Measurements from ENCODE around the gene TFEB.

The TFEB gene

GRCh38 chr6:41721414-41721813 is 14.0 kb downstream of the TFEB start:
- FAIRE-seq, result no peak

DNA sequence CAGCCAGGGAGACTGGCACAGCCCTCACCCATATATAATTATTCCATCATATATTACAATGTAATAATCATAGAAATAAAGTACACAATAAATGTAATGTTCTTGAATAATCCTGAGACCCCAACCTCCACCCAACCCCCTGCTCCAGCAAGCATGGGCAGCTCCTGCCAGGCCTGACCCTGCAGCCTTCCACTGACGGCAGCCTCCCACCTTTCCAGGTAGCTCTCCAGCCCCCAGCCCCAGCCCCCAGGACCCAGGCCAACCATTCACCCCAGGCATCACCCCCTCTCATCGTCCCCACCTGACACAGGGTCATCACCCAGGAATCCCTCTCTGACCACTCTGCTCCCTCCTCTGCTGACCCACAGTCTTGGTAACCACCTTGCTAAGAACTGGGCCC is 14.6 kb downstream of the TFEB start:
- FAIRE-seq, result no peak

DNA sequence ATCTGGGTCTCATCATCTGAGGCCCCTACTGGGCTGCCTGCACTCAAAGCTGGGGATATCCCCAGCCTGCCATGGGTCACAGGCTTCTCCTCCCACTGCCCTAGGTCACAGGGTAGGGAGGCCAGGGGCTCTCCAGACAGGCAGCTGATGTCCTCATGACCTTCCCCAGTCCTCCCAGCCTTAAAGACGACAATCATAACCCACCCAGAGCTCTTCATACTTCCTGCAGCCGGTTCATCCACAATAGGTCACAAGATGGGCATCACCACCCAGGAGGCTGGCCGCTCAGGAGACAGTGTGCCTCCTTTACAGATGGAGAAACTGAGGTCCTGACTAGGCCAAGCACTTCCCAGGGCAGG is 15.2 kb downstream of the TFEB start:
- FAIRE-seq, result no peak

GRCh38 chr6:41719436-41720261 is 15.8 kb downstream of the TFEB start:
- FAIRE-seq, result no peak

DNA sequence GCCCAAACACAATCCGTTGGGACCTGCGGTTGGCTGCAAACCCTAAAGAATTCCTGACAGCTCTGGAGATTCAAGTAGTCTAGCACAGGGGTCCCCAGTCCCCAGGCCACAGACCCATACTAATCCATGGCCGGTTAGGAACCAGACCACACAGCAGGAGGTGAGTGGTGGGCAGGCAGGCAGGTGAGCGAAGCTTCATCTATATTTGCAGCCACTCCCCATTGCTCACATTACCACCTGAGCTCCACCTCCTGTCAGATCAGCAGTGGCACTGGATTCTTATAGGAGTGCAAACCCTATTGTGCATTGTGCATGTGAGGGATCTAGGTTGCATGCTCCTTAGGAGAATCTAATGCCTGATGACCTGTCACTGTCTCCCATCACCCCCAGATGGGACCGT is 16.6 kb downstream of the TFEB start:
- no peak for FAIRE-seq

DNA sequence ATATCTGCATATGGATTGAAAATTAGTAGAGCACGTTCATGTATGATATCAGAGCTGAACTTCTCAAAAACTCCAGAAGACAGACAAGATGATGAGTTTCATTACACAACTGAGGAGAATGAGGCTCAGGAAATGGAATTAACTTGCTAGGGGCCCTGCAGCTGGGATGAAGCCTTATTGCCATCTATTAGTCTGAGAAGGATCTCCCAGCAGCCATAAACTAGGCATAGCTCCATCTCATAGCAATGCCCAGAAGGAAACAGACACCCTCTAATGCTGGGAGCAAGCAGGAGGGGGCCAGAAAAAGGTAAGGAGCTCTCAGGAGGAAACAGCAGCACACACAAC is 18.0 kb downstream of the TFEB start:
- FAIRE-seq, result no peak

DNA sequence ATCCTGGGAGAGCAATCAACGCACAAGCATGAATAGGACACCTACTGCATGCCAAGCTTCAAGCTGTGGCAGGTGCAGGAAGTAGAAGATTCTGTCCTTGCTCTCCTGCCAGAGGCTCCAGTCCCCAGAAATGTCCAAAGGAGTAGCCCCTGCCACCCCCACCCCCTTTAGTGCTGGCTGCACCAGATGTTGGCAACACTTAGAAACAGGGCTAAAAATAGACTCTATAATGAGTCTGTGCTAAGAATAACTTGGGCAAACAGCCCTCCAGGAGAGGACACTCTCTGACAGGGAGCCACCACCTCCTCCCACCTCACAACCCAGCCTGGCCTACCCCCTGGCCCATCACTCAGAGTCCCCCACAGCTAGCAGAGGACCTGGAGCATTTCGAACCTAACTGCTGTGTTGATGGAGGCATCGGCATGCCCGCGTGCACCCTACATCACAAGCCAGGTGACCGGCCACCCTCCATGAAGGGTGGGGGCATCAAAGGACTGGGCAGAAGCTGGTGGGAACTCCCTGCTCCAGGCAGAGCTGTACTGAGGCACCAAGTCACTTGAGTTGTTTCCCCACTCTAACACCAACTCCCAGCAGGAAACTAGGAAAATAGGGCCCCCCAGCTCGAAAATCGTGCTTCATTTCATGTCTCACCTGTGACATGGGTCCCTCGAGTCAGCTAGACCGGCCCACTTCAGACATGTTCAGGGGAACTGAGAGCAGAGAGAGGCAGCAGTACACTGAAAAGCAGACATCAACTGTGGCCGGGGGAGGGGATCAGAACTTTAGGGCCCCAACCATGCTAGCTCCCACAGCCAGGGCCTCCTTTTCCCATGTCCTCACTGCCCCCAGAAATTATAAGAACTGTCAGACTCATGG is 18.7 kb downstream of the TFEB start:
- no peak for FAIRE-seq

- FAIRE-seq, result no peak
These were observed 19.5 kb downstream of the TFEB start for GRCh38 chr6:41715795-41716515.

GRCh38 chr6:41714556-41715273 is 20.7 kb downstream of the TFEB start:
- FAIRE-seq, result no peak

GRCh38 chr6:41713650-41714291 is 21.6 kb downstream of the TFEB start:
- FAIRE-seq, result no peak

DNA sequence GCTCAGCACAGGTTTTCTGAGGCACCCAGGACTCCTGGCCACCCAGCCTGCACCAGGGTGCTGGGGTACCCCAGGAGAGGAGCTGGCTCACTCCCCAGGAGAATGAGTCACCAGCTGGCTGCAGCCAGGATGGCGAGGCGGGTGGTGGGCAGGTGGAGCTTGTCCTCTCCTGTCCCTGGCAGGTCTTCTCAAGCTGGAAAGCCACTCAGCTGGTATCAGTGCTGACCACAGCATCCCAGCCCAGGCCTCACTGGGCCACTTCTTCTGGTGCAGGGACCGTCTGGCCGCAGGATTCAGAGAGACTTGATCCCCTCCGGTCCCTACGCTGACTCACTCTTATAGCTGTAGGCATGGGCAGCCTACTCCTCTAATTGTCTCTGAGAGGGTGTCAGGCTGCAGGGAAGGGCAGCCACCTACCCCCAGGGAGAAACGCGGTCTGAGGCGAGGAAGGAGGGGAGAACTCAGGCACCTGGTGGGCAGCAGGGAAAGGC is 22.2 kb downstream of the TFEB start:
- FAIRE-seq, result no peak

DNA sequence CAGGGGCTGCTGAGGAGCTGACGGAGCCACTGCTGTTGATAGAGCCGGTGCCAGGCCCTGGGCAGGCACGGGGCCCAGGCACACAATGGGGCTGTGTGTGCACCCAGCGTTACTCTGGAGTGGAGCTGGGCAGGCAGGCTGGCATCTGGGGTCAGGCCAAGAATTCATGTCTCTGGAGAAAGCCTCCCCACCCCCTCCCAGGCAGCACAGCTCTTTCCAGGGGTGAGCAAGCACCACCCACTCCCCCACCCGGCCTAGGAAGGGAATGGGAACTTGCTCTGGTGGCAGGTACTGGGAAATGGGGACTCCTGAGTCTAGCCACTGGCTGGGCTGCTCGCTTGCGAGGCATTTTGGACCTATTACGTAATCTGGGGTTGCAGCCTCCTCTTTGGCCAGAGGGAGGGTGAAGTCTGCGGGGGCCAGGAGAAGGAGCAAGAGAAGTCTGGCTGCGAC is 22.7 kb downstream of the TFEB start:
- no peak for FAIRE-seq

DNA sequence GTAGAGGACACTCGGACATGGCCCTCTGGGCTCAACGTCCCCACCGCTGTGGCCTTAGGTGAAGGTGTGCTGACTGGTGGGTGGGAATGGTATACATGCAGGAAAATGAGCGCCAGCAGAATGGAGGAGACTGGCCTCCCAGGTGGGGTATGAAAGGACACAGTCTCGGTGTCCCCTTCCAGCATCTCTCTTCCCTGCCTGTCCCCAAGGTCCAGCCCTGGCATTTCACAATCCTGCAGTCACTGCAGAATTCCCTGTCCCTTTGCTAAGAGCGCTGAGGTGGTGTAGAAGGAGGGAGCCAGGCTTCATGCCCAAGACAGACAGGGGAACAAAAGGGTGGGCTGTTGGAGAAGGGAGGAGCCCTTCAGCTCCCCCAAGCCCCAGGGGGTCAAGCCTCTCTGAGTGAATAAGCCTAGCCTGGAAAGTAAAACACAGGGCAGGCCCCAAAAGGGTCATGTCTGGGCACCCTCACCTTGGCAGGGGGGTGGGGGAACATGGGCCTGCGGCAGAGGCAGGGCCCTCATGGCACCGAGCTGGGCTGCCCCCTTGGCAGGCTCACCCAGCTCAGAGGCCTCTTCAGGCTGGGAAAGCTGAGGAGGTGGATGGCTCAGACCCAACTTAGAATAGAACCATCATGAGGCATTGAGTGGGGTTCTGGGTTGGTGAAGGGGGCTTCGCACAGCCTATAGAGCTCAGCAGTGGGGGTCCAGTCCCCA is 23.9 kb downstream of the TFEB start:
- no peak for FAIRE-seq

GRCh38 chr6:41709375-41709774 is 26.0 kb downstream of the TFEB start:
- FAIRE-seq, result no peak

DNA sequence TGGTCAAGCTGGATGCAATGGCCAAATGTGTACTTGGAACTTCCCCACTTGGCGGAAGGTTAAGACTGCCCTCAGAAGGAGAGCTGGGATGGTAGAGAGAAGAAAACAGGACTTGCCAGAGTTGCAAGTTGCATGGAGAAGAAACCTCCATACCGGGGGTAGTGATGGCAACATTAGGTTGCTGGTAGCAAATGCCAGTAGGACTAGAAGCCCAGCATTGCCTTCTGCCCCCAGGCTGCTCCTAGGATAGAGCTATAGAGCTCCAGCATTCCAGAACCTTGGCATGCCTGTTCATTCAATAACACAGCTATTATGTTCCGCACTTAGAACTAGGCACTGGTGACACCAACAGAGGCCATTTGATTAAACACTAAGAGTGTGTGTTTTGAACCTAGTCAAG is 26.6 kb downstream of the TFEB start:
- no peak for FAIRE-seq

GRCh38 chr6:41707565-41708200 is 27.7 kb downstream of the TFEB start:
- no peak for FAIRE-seq

DNA sequence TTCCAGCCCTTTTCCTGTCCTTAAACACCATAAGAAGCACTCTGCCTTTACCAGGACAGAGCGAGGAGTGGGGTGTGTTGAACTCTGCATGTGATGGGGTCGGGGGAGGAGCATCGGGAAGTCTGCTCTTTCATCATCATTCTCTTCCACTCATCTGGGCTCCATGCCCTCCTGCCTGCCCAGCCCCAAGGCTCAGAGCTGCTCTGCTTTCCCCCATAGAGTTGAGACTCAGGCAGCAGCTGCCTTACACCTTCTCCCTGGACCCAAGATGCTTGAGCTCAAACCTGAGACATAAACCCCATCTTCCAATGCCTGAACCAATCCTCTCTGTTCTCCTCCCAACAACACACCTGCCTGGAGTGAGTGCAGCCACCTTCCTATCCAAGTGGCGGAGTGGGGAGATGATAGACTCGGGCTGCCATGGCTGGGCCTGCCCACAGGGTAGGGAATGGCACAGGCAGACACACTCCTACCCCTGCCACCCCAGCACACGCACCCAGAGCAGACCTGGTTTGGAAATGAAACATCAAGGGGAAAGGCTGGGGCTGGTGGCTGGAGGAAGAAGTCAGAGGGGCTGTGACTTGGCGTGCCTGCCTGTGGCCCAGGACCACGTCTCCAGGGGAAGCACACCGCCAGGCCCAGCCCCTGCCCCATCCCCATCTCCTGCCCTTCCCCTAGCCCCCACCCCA is 28.4 kb downstream of the TFEB start:
- no peak for FAIRE-seq

- FAIRE-seq, result no peak
These were observed 29.2 kb downstream of the TFEB start for GRCh38 chr6:41705996-41706835.

DNA sequence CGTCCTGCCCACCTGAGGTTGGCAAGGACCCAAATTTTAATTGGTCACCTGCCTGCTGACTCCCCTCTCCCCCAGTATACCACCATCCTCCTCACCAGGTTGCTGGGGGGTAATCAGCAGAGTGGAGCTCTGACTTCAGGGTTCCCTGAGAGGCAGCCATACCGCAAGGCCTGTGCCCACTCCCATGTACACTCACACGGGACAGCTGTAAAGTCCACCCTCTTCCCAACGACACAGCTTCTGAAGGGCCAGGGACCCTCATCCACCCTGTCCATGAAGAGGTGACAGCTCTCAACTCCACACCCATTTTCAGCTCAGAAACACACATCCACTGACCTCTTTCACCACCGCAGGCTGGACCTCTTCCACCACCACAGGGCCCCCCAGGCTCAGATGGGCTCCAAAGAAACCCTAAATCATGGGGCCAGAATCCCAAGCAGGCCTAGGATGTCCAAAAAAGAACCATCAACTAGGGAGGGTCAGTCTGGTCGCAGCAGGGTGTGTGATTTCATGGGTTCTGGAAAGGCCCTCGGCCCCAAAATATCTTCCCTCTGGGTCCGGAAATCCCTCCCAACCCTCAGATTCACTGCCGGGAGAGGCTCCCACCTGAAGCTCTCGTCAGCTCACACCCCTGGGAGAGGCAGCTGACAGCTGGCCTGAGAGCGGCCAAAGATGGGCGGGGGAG is 30.0 kb downstream of the TFEB start:
- FAIRE-seq, result no peak

Data from colon (tissue), 2 donors.